Stomach (tissue), 9 donors: ENCODE measurements around the gene MAPRE2. TPM values are rescaled to one million over a fixed set of nuclear protein-coding genes. Genes with fewer than 3 reads are reported as not detected.

Experiments used
- DNase-seq, 2 donors: peaks; one replicate each; pipeline versions ENCODE4 v3.0.0 to v3.0.0-alpha.2; 2013 to 2019
- H3K27ac ChIP-seq, 5 donors: fragments of 200-600 bp in 4 of 5; sonication (generic) in 4 of 5; one replicate each; pipeline ENCODE4 v1.5.1; 2013 to 2019; ENCODE audit warnings: mild to moderate bottlenecking in 1 of 5, moderate library complexity in 1 of 5
- H3K27me3 ChIP-seq, 3 donors: fragments of 200-600 bp; sonication (generic); one replicate each; pipeline ENCODE4 v1.5.1; 2017 to 2019; ENCODE audit warnings: mixed run types in 1 of 3
- H3K36me3 ChIP-seq, 4 donors: fragments of 200-600 bp; sonication (generic); 1 replicate in 3 of 4; 2 replicates in 1 of 4; pipeline ENCODE4 v1.5.1; 2016 to 2019
- H3K4me1 ChIP-seq, 4 donors: fragments of 200-600 bp; sonication (generic); one replicate each; pipeline ENCODE4 v1.5.1; 2016 to 2019
- H3K4me3 ChIP-seq, 4 donors: fragments of 200-600 bp; sonication (generic) in 3 of 4; one replicate each; pipeline ENCODE4 v1.5.1; 2016 to 2019; ENCODE audit warnings: mild to moderate bottlenecking in 1 of 4
- H3K9me3 ChIP-seq, 4 donors: fragments of 200-600 bp; sonication (generic); one replicate each; pipeline ENCODE4 v1.5.1; 2016 to 2019
- EP300 ChIP-seq: sonication (generic); formaldehyde crosslinking; IDR thresholded peaks from one replicate; pipeline ENCODE4 v1.6.1; 2017; ENCODE audit warnings: antibody characterized with exemption
- POLR2A ChIP-seq, 4 donors: fragments of 450-650 bp; IDR thresholded peaks; one replicate each; pipeline ENCODE4 v1.6.1; 2016; ENCODE audit warnings: antibody characterized with exemption in 4 of 4, control low read depth in 2 of 4, mild to moderate bottlenecking in 1 of 4, moderate library complexity in 1 of 4
- POLR2AphosphoS5 ChIP-seq, 3 donors: sonication (generic); formaldehyde crosslinking; IDR thresholded peaks; one replicate each; pipeline ENCODE4 v1.6.1; 2016; ENCODE audit warnings: antibody characterized with exemption in 3 of 3
- WGBS, 5 donors: extraction: QIAGEN DNeasy Blood & Tissue Kit in 3 of 5; methylation state at CpG; one replicate each; pipeline versions ENCODE4 v1.1.5 to v1.1.7; 2013 to 2018; 5-methylcytosine and 5-hydroxymethylcytosine counted together
- intact Hi-C: fragments of 100-400 bp; cut with DNase I; formaldehyde crosslinking; loops from one replicate; pipeline ENCODE4 v1.15.1; 2023; ENCODE audit warnings: low total_unique reads
- polyA plus RNA-seq, 3 donors: library from polyadenylated mRNA; stranded (reverse); fragments of 200-250 nt; gene quantifications; one replicate each; pipeline ENCODE4 v1.2.3, GENCODE V29; 2013
- total RNA-seq, 5 donors: library from RNA; depleted of rRNA; stranded (reverse); fragments of >200 nt; gene quantifications; one replicate each; pipeline versions ENCODE4 v1.1.0 to v1.2.3, GENCODE V29; 2014 to 2016
- TF ChIP-seq, protein P1 (sequence below), 7 experiments: fragments of 450-650 bp in 4 of 7; fragments of 200-600 bp in 3 of 7; sonication (generic) in 3 of 7; IDR thresholded peaks; one replicate each; pipeline ENCODE4 v1.5.1; 2016 to 2019; ENCODE audit warnings: antibody characterized with exemption in 7 of 7, control low read depth in 2 of 7, mild to moderate bottlenecking in 1 of 7
- donor health status: healthy with polysubstance abuse.
- donor health status: Bipolar disorder and iron deficiency.
- donor health status: healthy.

MAPRE2 gene
- total and polyA plus RNA-seq, 8 donors = 7.4 to 258 (median 24.2) TPM

DNA sequence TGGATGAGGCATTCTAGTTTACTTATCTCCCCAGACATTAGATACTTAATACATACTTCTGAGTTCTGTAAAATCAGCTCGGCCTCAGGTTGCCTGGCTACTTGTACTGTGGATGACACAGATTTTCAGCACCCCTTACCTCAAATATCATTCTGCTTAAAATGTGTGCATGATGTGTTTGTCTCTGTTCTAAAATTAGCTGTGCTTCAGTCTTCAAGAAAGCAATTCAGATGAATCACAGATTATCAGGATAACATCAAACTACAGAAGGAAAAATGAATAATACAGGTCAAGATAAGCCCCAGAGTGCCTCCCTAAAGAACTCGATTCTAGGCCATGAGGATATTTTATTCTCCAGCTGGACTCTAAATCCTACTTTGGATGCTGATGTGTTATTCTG is 21.3 kb upstream of the MAPRE2 start:
- no peak overlapping the region for H3K4me3 ChIP-seq
- H3K27me3 ChIP-seq = no peaks in the 10 kb centered on the region
- no peak for DNase-seq
- peaks cover under 1 to 10% (median 7%) of the 10 kb centered on the region in 4 donors for H3K4me1 ChIP-seq
- intact Hi-C loops = no loop called here
- H3K36me3 ChIP-seq = no peaks in the 10 kb centered on the region
- no peaks in the 10 kb centered on the region for H3K9me3 ChIP-seq
- WGBS, 5 donors = 69 to 81% (median 79%) methylated on average over 2 of the region's 2 CpGs
- H3K27ac ChIP-seq = no peak overlapping the region
- TF ChIP-seq, protein P1, sequence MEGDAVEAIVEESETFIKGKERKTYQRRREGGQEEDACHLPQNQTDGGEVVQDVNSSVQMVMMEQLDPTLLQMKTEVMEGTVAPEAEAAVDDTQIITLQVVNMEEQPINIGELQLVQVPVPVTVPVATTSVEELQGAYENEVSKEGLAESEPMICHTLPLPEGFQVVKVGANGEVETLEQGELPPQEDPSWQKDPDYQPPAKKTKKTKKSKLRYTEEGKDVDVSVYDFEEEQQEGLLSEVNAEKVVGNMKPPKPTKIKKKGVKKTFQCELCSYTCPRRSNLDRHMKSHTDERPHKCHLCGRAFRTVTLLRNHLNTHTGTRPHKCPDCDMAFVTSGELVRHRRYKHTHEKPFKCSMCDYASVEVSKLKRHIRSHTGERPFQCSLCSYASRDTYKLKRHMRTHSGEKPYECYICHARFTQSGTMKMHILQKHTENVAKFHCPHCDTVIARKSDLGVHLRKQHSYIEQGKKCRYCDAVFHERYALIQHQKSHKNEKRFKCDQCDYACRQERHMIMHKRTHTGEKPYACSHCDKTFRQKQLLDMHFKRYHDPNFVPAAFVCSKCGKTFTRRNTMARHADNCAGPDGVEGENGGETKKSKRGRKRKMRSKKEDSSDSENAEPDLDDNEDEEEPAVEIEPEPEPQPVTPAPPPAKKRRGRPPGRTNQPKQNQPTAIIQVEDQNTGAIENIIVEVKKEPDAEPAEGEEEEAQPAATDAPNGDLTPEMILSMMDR (IDR thresholded peaks at IDR 0.05) = no peak
- no peak for TF ChIP-seq EP300
- no peak for TF ChIP-seq POLR2A (IDR thresholded peaks at IDR 0.05)
- no peak for TF ChIP-seq POLR2AphosphoS5 (IDR thresholded peaks at IDR 0.05)

DNA sequence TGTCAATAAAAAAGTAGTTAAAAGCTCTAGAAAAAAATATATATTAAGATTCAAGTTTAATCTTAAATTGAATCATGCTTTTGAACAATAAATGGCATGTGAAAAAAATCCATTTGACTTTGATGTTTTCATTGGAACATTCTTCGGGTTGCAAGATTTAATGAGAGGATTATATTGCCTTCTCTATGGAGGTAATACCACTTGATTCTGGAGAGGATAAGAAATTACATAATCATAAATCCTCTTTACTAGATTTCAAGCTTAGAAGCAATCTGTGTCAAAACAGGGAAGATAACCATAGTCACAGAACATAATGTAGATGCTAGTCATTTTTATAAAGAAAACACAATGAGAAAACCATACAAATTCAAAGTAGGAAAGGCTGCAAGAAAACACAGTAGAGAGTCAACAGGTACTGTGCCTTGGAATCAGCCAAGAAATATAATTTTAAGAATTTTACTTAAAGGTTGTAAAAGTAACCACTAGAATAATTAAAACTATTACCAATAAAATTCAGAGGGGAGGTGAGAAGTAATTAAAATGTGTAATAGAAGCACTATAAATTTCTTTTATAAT is 18.7 kb upstream of the MAPRE2 start:
- H3K27ac ChIP-seq = no peak overlapping the region
- H3K27me3 ChIP-seq = no peaks in the 10 kb centered on the region
- no peak overlapping the region for H3K4me3 ChIP-seq
- intact Hi-C loops = no loop called here
- TF ChIP-seq, protein P1 (IDR thresholded peaks at IDR 0.05) = no peak
- TF ChIP-seq POLR2A (IDR thresholded peaks at IDR 0.05) (no peak), POLR2AphosphoS5 (IDR thresholded peaks at IDR 0.05) (no peak), EP300 (no peak)
- H3K4me1 ChIP-seq = peaks cover 7 to 27% (median 21%) of the 10 kb centered on the region in 4 donors
- no peaks in the 10 kb centered on the region for H3K36me3 ChIP-seq
- no peaks in the 10 kb centered on the region for H3K9me3 ChIP-seq
- WGBS, 5 donors = 96 to 98% (median 98%) methylated on average over 1 of the region's 1 CpG
- DNase-seq = no peak

DNA sequence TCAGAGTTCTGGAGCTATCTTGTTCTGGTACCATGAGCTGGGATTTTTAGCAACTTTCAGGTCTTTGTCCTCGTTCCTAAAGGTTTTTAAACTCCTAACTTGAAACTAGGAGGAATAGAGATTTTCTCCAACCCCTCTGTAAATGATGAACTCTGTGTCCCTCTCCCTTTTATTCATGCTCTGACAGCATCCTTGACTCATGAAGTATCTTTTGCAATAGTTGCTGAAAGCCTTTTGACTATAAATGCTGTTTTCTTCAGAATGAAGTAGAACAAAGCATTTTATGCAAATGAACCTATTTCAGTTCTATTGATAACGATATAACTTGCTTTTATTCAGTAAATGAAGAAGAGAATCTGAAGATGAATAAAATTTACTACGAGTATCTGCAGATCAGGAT is 17.0 kb upstream of the MAPRE2 start:
- DNase-seq = no peak
- TF ChIP-seq EP300 (no peak), POLR2A (IDR thresholded peaks at IDR 0.05) (no peak), POLR2AphosphoS5 (IDR thresholded peaks at IDR 0.05) (no peak)
- TF ChIP-seq, protein P1 (IDR thresholded peaks at IDR 0.05) = no peak
- no peak overlapping the region for H3K4me3 ChIP-seq
- no peaks in the 10 kb centered on the region for H3K27me3 ChIP-seq
- H3K27ac ChIP-seq = no peak overlapping the region
- WGBS, 5 donors = 80 to 86% (median 85%) methylated on average over 3 of the region's 3 CpGs
- no peaks in the 10 kb centered on the region for H3K9me3 ChIP-seq
- intact Hi-C loops = no loop called here
- H3K4me1 ChIP-seq = peaks cover 7 to 30% (median 21%) of the 10 kb centered on the region in 4 donors
- H3K36me3 ChIP-seq = no peaks in the 10 kb centered on the region

DNA sequence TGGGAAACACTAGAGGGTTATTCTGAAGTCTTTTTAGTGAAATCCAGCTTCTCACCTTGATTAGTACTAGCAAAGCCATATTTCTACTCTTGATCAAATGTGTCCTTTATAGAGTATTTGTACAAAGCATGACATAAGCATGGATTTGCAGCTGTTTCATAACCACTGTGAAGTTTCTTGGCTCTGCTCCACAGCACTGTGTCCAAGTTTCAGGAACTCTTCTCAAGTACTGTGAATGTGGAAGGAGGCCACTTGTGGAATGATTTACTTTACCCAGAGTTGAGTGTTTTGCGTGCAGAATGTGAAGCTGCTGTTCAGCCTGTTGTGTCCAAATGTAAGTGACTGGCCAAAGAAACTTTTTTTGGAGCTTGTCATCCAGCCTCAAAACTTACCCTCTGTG is 16.2 kb upstream of the MAPRE2 start:
- no peaks in the 10 kb centered on the region for H3K9me3 ChIP-seq
- peak overlapping the region in 3 of 5 donors; percentile 36 to 60 (median 48) for H3K27ac ChIP-seq
- H3K4me1 ChIP-seq = peaks cover 12 to 38% (median 25%) of the 10 kb centered on the region in 4 donors
- intact Hi-C loops = no loop called here
- H3K36me3 ChIP-seq = no peaks in the 10 kb centered on the region
- TF ChIP-seq POLR2AphosphoS5 (IDR thresholded peaks at IDR 0.05) (peak; percentile 34 to 72 (median 70)), POLR2A (IDR thresholded peaks at IDR 0.05) (no peak)
- peak; percentile 81 to 92 for DNase-seq
- no peaks in the 10 kb centered on the region for H3K27me3 ChIP-seq
- no peak overlapping the region for H3K4me3 ChIP-seq
- 13 to 29% (median 24%) methylated on average over 1 of the region's 1 CpG for WGBS, 5 donors

DNA sequence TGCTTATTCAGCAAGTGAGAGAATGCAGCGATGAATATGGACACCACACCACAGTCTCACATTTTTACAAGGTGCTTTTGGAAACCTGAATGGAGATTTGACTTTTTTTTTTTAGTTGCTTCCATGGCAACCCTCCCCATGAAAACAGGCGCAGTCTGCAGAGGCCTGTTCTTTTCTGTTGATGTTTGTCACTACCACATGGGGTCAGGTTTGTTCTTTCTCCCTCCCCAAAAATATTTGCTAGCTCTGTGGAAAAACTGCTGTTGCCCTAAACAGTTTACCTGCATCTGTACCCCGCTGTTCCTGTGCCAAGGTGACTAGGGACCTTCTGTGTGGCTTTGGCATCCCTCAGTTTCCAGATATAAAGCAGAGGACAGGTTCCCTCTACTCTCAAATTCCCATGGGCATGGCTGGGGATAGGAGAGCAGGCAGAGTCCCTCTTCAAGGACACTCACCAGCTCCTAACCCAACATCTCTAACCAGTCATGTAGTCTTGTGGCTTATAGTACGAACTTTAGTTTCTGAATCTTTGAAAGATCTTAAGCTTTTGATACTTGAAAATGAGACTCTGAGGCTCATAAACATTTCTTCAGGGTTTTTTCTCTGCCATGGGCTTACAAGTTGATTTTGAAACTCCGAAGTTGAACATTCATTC is 14.7 kb upstream of the MAPRE2 start:
- 88 to 92% (median 90%) methylated on average over 5 of the region's 5 CpGs for WGBS, 5 donors
- Histone ChIP-seq H3K4me3 (no peak overlapping the region), H3K36me3 (no peaks in the 10 kb centered on the region), H3K27me3 (no peaks in the 10 kb centered on the region), H3K4me1 (peaks cover 16 to 47% (median 31%) of the 10 kb centered on the region in 4 donors), H3K27ac (peak overlapping the region in 1 of 5 donors; percentile 60), H3K9me3 (no peaks in the 10 kb centered on the region)
- intact Hi-C loops = no loop called here
- peak in 1 of 2 donors; percentile 47 for DNase-seq
- TF ChIP-seq EP300 = no peak
- no peak for TF ChIP-seq POLR2A (IDR thresholded peaks at IDR 0.05)
